Activated B cell treated with CpG ODN at 0.5 μM for 24 hours (primary cell): ENCODE data around the gene GNAO1. TPM values are rescaled to one million over a fixed set of nuclear protein-coding genes. Genes with fewer than 3 reads are reported as not detected.

Experiments used
- ATAC-seq: fragments of 200-7000 bp; cut with Tn5 transposase; one replicate; pipeline ENCODE4 v1.10.0; 2021; ENCODE audit warnings: low read depth, mild to moderate bottlenecking, moderate library complexity
- CTCF ChIA-PET: fragments of 350-600 bp; sonication (Branson Sonifier 250); formaldehyde crosslinking; loops from one replicate; lab custom pipeline; 2021; ENCODE audit warnings: antibody characterized with exemption; lab: Charles Lee
- POLR2A ChIA-PET: fragments of 350-600 bp; sonication (Branson Sonifier 250); formaldehyde crosslinking; loops from one replicate; lab custom pipeline; 2021; ENCODE audit warnings: antibody characterized with exemption; lab: Charles Lee
- DNase-seq: peaks from one replicate; pipeline ENCODE4 v3.0.0; 2022
- H3K27ac Mint-ChIP-seq: one replicate; pipeline ENCODE4 v1.8.0; 2020; ENCODE audit warnings: mixed read lengths
- H3K27me3 Mint-ChIP-seq: one replicate; pipeline ENCODE4 v1.8.0; 2021; ENCODE audit warnings: mixed read lengths
- H3K36me3 Mint-ChIP-seq: one replicate; pipeline ENCODE4 v1.8.0; 2021; ENCODE audit warnings: low read depth, mixed read lengths
- H3K4me1 Mint-ChIP-seq: one replicate; pipeline ENCODE4 v1.8.0; 2021; ENCODE audit warnings: mixed read lengths
- H3K4me3 Mint-ChIP-seq: one replicate; pipeline ENCODE4 v1.8.0; 2020; ENCODE audit warnings: mild to moderate bottlenecking, mixed read lengths
- H3K9me3 Mint-ChIP-seq: one replicate; pipeline ENCODE4 v1.8.0; 2020; ENCODE audit warnings: mixed read lengths
- CTCF ChIP-seq: fragments of 200-600 bp; IDR thresholded peaks from one replicate; pipeline ENCODE4 v1.8.0; 2022; ENCODE audit warnings: antibody characterized with exemption, mild to moderate bottlenecking
- intact Hi-C: fragments of 100-400 bp; cut with micrococcal nuclease; formaldehyde crosslinking; loops from one replicate; pipeline ENCODE4 v1.15.1; 2024
- total RNA-seq: library from RNA; stranded (reverse); gene quantifications from 2 replicates; pipeline ENCODE4 v1.2.3, GENCODE V29; 2022

GNAO1 gene
- total RNA-seq, 1 donor from 2014 or later, result 0.53 TPM

DNA sequence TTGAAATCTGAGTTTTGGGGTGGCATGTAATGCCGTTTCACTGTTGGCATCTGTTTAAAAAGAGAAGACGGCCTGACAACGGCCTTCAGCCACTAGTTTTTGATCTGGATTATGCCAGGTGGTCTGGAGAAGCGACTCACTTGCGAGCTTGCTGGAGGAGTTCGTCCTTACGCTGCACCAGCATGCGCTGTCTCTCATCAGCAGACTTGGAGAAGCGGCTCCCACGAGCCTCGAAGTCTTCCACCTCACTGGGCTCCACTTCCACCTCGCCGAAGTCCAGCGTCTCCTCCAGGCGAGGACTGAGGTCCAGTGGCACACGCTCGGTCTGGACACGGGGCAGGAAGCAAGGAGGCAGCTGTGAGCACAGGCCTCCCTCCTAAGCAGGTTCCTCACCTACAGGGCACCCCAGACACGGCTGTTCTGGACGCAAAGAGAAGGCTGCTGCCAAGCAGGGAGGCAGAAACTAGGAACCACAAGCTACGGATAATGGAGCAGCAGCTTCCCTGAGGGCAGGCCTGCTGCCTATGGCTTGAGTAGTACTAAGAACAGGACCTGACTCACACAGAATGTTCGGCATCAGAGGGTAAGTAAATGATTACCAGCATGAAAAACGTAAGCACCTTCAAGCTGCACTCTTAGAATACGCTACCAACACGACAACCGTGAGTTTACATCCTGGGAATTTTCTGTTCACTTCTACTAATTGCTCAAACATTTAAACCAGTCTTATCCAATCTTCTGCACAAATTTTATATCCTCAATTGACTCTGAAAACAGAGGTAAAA, 172.7 kb downstream of the GNAO1 start:
- H3K27ac Mint-ChIP-seq, result no peak overlapping the region
- no peak overlapping the region for H3K4me3 Mint-ChIP-seq
- intact Hi-C loops, result no loop called here
- H3K4me1 Mint-ChIP-seq, result peaks cover 3% of the 10 kb centered on the region
- H3K36me3 Mint-ChIP-seq, result peaks cover 84% of the 10 kb centered on the region
- no peak for ATAC-seq
- no peaks in the 10 kb centered on the region for H3K27me3 Mint-ChIP-seq
- TF ChIP-seq CTCF, result no peak
- ChIA-PET CTCF (no interaction called here), POLR2A (no interaction called here)
- no peaks in the 10 kb centered on the region for H3K9me3 Mint-ChIP-seq
- DNase-seq, result no peak

DNA sequence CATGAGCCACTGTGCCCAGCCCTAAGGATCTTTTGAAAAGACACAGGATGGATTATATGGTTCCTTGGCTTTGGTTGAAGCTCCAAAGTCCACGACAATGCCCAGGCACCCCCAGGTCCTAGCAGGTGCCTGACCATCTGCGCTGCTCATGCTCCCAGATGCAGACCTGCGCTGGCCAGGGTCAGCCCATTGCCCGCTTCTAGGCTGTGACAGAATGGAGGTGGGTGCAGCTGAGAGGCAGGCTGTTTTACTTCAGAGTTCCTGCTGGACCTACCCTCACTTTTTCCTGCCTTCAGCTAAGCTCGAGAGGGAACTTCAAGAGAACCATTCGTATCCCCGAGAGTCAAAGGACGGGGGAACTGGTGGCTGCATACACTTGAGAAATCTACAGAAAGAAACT, 173.6 kb downstream of the GNAO1 start:
- ChIA-PET POLR2A (no interaction called here), CTCF (no interaction called here)
- no peak for DNase-seq
- Mint-ChIP-seq H3K4me3 (no peak overlapping the region), H3K36me3 (peaks cover 91% of the 10 kb centered on the region), H3K9me3 (no peaks in the 10 kb centered on the region), H3K27ac (no peak overlapping the region), H3K4me1 (no peaks in the 10 kb centered on the region), H3K27me3 (no peaks in the 10 kb centered on the region)
- ATAC-seq, result no peak
- no peak for TF ChIP-seq CTCF
- intact Hi-C loops, result no loop called here

DNA sequence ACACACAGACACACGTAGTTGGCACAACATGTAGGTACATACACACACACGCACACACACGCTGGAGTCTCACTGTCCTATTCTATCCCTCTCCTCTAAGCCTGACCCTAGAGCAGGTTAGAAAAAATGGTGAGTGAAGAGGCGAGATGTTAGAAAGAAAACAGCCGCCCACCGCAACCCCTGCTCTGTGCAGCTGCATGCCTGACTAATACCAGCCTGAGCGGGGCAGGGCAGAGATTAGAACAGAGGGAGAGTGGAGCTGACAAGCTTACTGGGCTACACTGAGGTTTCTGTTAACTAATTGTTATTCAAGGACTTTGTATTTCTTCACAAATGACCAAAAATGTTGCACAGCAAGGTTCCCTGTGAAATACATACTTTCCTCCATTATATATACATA, 174.3 kb downstream of the GNAO1 start:
- ATAC-seq (no peak), DNase-seq (no peak)
- POLR2A ChIA-PET, result no interaction called here
- Mint-ChIP-seq H3K27ac (no peak overlapping the region), H3K9me3 (no peaks in the 10 kb centered on the region), H3K4me3 (no peak overlapping the region), H3K36me3 (peaks cover 87% of the 10 kb centered on the region), H3K27me3 (no peaks in the 10 kb centered on the region), H3K4me1 (no peaks in the 10 kb centered on the region)
- intact Hi-C loops, result no loop called here
- CTCF ChIA-PET, result no interaction called here
- no peak for TF ChIP-seq CTCF

- no peak overlapping the region for H3K4me3 Mint-ChIP-seq
- no peak overlapping the region for H3K27ac Mint-ChIP-seq
- ATAC-seq (no peak), DNase-seq (no peak)
- no peak for TF ChIP-seq CTCF
- CTCF ChIA-PET, result interaction anchor here (1.0 kb wide), 1 partner anchor 10 kb away, joined by 4 read pairs; no protein-coding TSS in a partner anchor
- intact Hi-C loops, result no loop called here
- no peaks in the 10 kb centered on the region for H3K4me1 Mint-ChIP-seq
- POLR2A ChIA-PET, result no interaction called here
- H3K36me3 Mint-ChIP-seq, result peaks cover 88% of the 10 kb centered on the region
- H3K27me3 Mint-ChIP-seq, result no peaks in the 10 kb centered on the region
- no peaks in the 10 kb centered on the region for H3K9me3 Mint-ChIP-seq
Measured at GRCh38 chr16:56366945-56367344, 175.7 kb downstream of the GNAO1 start.

DNA sequence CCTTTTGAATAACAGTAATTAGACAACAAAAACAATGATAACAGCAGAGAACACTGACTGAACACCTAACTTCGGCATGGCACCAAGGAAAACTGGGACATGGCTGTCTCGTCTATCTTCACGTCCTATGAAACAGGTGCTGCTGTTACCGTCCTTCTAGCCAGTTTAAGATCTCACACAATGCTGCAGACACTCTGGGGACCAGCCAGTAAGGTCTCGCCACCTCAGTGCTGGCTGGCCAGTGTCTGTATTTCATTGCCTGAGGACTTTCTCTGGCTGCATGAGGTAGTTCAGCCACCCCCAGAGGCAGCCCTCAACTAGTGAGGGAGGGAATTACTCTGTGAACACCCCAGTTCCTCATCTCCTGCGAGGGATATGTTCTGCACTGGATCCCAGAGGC, 176.5 kb downstream of the GNAO1 start:
- intact Hi-C loops, result no loop called here
- no peak overlapping the region for H3K4me3 Mint-ChIP-seq
- ATAC-seq, result no peak
- ChIA-PET POLR2A (no interaction called here), CTCF (no interaction called here)
- H3K9me3 Mint-ChIP-seq, result no peaks in the 10 kb centered on the region
- no peak for TF ChIP-seq CTCF
- DNase-seq, result no peak
- peaks cover 88% of the 10 kb centered on the region for H3K36me3 Mint-ChIP-seq
- no peak overlapping the region for H3K27ac Mint-ChIP-seq
- H3K4me1 Mint-ChIP-seq, result no peaks in the 10 kb centered on the region
- no peaks in the 10 kb centered on the region for H3K27me3 Mint-ChIP-seq
